GM21381 (cell line): ENCODE results near the gene DPP7.
"Not testable (repeated sequence)": the region's sequence is repeated elsewhere in the genome, so short reads cannot be mapped to it uniquely, and the experiment has no call there.

ENCODE experiments used
- ATAC-seq: cut with Tn5 transposase; IDR thresholded peaks from one replicate; pipeline ENCODE4 v1.9.1; 2021; ENCODE audit warnings: mild to moderate bottlenecking, moderate library complexity; ENCODE audit not compliant: unreplicated experiment

The DPP7 gene

DNA sequence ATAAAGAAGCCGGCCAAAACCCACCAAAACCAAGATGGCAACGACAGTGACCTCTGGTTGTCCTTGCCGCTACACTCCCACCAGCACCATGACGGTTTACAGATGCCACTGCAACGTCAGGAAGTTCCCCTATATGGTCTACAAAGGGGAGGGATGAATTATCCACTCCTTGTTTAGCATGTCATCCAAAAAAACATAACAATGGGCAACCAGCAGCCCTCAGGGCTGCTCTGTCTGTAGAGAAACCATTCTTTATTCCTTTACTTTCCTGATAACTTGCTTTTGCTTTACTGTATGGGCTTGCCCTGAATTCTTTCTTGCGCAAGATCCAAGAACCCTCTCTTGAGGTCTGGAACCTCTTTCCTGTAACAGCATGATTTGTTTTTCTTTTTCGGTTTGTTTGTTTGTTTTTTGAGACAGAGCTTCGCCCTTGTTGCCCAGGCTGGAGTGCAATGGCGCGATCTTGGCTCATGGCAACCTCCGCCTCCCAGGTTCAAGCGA is 39.2 kb downstream of the DPP7 start:
- ATAC-seq, result no peak

DNA sequence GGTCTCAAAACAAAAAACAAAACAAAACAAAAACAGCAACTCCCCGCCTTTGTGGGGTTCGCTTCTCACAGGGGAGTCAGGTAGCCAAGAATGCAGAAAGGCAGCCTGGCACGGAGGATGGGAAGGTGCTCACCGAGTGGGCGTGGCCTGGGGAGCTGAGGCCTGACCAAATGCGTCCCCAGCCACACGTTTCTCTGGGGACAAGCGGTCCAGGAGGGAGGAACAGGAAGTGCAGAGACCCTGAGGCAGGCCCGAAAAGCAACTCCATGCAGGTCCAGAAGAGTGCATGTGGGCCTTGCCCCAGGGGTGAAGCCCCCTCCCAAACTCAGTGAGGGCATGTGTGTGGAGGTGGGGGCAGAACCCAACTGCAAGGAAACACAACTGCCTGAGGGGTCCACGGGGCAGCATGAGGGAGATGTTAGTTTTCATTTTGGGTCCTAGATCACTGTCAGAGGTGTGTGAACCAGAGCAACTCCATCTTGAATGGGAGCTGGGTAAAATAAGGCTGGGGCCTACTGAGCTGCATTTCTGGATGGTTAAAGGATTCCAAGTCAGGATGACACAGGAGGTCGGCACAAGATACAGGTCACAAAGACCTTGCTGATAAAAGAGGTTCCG is 39.8 kb downstream of the DPP7 start:
- no peak for ATAC-seq

DNA sequence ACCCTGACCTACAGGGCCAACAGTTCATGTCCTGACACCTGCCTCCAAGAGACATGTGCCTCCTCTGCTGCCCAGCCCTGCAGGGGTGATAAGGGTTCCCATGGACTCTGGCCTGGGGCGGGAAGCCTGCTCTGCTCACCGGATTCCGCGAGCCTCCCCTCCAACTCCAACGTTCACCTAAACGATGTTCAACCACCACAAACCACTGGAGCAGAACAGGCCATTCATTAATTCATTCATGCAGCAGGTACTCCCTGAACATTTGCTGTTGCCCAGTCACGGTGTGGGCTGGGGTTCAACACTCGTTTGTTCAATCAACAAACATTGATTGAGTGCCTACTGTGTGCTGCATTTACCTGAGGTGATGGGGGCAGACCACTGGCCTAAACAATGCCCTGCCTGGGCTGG is 40.5 kb downstream of the DPP7 start:
- ATAC-seq, result no peak

DNA sequence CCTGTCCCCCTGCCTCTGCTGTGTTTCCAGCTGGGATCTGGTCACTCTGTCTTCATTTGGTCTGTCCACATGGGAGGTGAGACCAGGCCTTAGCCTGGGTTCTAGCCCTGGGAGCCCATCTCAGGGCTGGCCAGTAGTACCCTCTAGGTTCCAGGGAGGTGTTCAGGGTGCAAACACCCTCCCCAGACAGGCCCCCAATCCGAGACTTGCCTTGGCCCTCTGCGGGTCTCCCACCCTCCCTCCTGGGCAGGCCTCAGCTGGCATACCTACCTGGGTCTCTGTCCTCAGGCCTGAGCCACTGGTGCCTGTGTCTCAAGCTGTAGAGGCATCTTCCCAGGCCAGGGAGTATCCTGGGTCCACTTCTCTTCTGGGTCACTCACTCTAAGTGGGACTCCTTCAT is 43.3 kb downstream of the DPP7 start:
- no peak for ATAC-seq

DNA sequence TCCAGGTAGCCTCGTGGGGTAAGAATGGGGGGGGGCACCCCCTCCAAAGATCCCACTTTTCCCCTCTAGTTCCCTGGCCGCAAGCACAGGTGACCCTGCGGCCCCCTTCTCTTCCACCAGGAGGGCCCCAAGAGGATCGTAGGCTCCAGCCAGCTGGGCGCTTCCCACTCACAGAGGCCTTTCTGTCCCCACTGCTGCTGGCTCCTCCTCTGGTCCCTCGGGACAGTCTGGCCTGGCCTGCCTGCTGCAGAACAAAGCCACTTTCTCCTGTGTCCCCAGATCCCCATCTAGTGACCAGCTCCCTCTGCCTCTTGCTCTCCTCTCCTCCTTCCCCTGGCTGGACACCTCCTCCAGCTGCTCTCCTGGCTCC is 43.6 kb downstream of the DPP7 start:
- peak; percentile 7 for ATAC-seq

DNA sequence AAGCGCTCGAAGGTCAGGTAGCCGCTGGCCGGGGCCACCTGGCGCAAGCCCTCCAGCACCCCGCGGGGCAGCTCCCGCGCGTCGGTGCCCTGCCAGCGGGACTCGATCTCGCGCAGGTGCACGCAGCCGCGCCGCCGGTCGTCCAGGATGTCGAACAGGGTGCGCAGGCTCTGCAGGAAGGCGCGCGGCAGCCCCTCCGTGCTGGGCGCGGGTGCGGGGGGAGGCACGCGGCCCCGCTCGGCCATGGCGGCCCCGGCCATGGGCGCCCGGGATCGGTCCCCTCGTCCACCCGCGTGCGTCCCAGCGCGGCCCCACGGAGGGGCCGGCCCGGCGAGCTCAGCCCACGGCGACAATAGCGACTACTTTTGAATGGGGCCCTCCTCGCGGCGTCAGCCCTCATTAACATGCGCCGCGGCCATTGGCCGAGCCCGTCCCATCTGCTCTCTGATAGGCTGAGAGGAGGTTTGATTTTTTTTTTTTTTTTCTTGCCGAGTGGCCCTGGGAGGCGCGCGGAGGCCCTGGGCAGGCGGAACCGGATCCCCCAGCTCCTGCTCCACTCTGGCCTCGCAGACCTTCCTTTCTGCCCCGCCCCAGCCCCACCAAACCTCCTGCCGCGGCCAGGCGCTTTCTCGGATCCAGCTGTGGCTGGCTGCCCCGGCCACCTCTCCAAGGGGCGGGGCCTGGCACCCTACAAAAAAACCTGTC is 44.2 kb downstream of the DPP7 start, which contains the start of gene SAPCD2:
SAPCD2 (minus strand) TSS at position 357 of the 705 bp plus-strand sequence; CDS start at position 260, 97 bp downstream.
- ATAC-seq, result peak; percentile 75

DNA sequence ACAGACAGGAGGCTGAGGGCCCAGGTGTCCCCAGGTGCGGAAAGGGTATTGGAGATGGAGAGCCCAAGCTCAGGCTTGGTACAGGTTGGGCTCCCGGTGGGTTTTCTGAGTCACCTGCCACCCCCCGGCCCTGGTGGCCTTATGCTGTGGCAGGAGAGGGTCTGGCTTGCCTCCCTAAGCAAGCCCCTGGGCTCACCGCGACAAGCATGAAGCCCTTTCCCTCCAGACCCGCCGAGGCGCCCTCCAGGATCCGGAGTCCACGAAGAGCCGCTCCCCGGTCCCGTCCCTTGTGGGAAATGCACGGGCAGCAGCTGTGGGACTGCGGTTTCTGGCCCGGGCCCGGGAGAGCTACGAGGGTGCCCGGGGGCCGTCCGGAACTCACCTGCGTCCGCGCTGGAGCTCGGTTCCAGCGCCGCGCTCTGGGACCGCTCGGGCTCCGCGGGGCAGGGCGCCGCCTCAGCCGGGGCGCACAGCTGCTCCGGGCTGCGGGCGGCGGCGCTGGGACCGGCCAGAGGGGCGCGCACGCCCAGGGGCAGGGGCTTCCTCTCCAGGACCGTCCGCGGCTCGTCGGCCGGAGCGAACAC is 44.9 kb downstream of the DPP7 start:
- peak; percentile 6 for ATAC-seq

DNA sequence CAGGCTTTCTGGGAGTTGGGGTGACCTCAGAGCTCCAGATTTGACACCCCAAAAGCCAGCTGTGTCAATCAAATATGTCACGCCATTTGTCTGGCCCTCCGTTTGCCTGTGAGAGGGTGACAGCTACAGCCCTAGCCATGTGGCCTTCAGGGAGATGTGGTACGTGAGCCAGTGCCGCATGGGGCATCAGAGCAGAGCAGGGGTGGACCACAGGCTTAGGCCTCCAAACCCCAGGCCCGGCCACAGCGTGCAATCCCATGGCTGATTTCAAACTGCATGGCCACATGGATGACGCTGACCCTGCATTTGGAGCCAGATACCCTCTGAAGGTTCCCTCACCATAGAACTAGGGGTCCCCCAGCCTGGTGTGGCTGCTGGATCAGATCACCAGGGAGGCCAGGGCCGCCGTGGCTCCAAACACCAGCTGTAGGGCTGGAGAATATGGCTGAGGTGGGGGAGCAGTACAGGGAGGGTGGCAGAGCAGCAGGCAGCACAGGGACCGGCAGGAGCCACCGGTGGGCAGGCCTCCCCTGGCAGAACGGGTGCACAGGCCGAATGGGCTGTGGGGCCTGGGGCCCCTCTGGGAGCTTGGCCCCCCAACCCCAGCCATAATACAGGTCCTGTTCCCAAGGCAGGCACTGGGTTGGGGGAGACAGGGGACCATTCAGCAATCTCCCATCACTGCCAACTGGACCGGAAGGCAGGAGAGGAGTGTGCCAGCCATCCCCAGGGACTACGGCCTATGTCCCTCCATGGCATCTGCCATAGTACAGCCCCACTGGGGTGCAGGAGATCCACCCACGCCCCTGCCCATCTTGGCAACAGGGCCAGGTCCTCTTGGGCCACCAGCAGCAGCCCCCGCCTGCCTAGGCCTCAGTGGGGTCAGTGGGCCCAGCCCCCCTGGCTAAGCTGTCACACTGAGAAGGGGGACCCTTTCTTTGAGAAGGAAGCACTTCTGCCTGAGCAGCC is 45.7 kb downstream of the DPP7 start:
- ATAC-seq, result no peak

DNA sequence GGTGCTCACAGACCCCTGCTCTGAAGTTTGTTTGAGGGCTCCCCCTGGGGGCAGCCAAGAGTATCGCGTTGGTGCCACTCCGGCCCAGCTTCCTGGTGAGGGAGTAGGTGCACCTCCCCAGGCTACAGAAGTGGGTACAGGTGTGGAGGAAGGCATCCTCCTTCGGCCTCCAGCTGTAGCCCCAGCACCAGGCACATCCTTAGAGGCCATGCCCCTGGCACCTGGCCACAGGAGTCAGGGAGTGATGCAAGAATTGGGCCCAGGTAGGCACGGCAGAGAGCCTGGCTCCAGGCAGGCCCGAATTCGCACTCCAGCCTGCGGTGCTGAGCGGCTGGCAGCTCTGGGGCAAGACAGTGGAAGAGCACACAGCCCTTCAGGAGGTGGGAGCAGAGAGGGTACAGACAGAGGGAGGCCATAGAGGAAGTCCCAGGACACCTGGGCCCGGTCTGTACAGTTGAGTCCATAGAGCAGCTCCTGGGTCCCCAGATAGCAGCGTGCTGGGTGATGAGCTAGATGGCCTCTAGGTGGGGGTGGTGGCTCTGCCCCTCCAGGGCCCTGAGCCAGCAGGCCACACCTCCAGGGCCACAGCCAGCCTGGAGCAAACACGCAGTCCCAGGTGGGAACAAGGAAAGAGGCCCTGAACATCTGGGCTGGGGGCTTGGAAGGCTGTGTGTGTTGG is 46.5 kb downstream of the DPP7 start:
- ATAC-seq, result no peak

DNA sequence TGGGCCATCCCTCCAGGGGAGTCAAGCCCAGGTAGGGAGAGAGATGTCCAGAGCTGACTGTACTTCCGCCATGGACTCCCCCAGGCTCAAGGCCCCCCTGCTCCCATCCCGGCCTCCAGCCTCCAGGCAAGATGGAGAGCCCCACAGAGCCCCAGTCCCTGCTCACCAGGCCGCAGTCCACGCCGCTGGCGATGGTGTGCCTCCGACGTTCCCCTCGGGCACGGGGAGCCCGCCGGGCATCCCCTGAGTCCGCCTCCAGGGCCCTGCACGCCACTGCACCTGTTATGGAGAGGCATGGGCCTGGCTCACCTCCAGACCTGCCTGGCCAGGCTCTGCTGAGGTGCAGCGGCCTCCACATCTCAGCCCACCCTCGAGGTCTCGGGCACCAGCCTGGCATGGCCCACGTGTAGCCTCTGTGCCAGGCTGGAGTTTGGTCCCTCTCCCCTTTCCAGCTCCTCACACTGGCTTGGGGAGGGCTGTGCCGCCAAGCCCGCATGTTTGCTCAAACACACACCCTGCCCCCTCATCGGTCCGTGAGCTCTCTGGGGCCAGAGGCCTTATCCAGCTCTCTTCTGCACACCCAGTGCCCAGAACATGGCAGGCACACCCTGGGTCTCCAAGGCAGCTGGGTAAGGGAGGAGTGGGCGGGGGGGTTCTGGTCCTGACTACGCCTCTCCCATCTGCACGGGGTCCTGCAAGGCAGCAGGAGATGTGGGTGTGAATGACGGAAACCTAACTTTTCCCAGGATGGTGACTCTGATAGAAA is 48.3 kb downstream of the DPP7 start:
- ATAC-seq, result no peak

DNA sequence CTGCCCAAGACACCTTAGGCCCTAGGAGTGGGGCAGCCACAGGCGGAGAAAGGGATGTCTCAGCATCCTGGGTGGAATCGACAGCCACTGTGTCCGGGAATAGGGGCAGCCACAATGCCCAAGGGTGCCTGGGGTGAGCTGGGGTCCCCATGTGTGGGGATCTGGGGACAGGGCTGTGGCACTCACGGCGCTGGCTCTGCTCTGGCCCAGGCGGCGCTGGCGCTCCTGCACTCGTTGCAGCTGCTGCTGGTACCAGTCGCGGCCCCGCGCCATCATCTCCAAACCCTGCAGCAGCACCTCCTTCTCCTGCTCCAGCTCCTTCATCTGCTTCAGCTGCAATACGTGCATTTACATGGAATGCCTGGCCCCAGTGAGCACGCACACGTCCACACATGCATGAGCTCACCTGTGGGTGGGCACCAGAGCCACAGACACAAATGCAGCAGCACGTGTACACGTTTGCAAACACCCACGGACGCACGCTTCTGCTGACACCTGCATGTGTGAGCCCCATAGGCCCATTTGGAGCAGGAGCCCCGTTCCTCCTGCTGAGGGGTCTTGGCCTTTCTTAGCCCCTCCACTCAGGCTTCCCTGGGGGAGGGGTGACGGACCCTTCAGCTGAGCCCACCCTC is 49.1 kb downstream of the DPP7 start:
- no peak for ATAC-seq

DNA sequence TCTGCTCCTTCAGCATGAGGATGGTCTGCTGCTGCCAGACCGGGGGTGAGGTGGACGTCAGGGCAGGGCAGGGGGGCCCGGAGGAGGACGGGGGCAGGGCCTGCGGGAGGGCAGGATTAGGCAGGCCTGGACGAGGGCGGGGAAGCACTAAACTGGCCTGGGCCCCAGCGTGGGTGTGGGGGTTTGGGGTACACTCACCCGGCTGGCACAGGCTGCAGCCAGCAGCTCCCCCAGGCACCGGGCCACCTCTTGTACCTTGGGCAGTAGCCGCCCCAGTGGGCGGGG is 49.7 kb downstream of the DPP7 start:
- ATAC-seq, result no peak

DNA sequence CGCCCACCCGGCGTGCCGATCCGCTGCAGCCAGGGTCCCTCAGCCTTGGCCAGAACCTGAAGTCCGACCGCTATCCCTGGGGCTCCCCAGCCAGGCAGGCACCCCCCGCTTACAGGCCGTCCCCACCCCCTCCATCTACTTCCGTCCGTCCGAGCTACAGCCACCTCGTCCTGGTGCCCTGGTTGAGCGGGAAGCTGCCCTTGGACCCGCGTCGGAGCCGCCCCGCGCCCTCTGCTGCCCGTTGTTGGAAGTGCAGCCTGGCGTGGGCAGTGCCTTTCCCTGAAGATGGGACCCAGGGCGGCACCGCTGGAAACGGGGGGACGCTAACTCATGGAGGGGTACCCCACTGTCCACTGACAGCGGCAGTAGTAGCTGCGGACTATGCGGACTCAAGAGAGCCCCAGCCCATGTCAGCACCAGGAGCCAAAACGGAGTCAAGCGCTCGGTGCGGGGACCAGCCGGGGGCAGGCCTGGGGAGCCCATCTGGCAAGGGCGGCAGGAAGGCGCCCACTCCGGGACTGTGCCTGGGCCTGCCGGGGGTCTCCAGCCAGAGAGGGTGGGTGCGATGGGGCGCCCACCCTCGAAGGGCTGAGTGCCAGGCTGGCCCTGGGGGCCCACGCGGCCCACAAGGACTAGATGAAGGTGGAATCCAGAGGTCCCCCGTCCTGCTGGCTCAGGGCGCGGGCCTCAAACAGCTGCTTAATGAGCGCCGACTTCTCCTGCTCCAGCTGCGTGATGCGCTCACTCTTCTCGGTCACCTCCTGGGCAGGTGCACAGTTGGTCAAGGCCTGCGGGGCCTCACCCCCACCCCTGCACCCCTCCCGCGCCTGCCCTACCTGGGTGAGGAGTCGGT is 50.3 kb downstream of the DPP7 start:
- ATAC-seq, result no peak

DNA sequence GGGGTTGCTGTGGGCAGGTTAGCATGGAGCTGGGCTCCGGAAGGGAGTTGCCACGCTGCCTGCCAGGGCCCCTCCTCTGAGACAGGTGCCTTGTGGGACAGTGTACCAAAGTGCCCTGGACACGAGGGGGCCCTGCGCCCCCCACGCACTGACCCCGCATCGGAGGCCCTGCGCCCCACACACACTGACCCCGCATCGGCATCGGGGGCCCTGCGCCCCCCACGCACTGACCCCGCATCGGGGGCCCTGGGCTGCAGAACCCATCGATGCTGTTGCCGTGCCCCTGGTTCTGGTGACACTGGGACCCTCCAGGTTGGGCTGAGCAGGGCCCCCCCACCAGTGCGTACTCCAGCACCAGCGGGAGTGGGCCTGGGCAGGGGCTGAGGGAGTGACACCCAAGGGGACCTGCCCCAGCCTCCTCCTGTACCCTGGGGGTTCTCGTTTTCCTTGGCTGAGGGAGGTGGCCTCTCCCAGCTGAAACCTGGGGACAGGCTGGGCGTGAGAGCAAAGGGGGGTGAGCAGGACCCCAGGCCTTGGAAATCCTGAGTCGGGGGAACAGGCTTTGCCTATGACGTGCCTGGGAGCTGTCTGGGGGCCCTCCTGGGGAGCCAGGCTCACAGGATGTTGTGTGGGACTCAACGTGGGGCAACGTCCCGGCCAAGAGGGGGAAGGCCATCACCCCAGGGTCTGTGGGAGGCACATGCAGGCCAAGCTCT is 51.1 kb downstream of the DPP7 start:
- ATAC-seq, result no peak

DNA sequence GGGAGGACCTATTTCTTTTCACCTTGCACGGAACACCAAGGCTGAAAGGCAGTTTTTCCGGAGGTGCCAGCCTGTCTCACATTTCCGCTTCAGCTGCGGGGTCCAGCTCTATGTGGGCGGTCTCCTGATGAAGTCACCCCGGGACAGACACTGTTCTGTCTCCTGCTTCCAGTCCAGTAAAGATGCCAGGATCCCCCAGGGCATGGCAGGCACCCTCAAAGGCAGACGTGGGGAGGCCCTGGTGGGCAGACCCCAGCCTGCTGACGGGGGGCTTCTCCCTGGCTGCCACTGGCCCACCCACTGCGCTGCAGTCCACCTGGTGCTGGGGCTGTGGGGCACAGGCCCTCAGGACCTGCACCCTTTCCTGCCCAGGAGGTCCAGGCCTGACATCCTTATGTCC is 51.7 kb downstream of the DPP7 start:
- not testable (repeated sequence) for ATAC-seq

DNA sequence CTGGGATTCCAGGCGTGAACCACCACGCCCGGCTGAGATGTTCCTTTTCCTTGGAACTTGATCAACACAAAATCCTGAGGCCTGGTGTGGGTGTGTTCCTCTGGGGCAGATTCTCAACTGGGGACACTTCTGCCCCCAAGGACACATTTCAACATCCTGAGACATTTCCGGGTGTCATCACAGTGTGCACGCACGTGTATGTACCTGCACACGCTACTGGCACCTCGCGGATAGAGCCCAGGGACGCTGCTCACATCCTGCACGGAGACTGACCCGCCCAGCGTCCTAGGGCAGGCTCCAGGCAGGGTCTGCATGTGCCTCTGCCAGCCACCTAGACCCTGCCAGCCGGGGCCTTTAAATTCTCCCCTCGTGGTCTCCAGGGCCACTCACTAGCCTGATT is 52.1 kb downstream of the DPP7 start:
- ATAC-seq, result no peak
